IPS-15b (cell line): ENCODE measurements around the gene HSD17B11.
"Not testable (repeated sequence)": the region's sequence is repeated elsewhere in the genome, so short reads cannot be mapped to it uniquely, and the experiment has no call there.

ENCODE experiments used
- H3K27me3 ChIP-seq: one replicate; pipeline ENCODE4 v1.6.1; 2013; ENCODE audit warnings: low read length; ENCODE audit not compliant: control insufficient read depth, insufficient read depth
- H3K36me3 ChIP-seq: one replicate; pipeline ENCODE4 v1.6.1; 2013; ENCODE audit warnings: low read length; ENCODE audit not compliant: control insufficient read depth, insufficient read depth
- H3K4me1 ChIP-seq: one replicate; pipeline ENCODE4 v1.6.1; 2013; ENCODE audit warnings: mild to moderate bottlenecking, low read length; ENCODE audit not compliant: control insufficient read depth, insufficient read depth
- H3K4me3 ChIP-seq: one replicate; pipeline ENCODE4 v1.5.1; 2013; ENCODE audit warnings: low read depth, low read length
- H3K9ac ChIP-seq: one replicate; pipeline ENCODE4 v1.6.1; 2013; ENCODE audit warnings: low read depth, mild to moderate bottlenecking, low read length
- H3K9me3 ChIP-seq: one replicate; pipeline ENCODE4 v1.6.1; 2013; ENCODE audit warnings: mild to moderate bottlenecking, low read length; ENCODE audit not compliant: control insufficient read depth, insufficient read depth

Gene HSD17B11

GRCh38 chr4:87353592-87353991 is 37.4 kb downstream of the HSD17B11 start:
- Histone ChIP-seq H3K36me3 (no peaks in the 10 kb centered on the region), H3K4me1 (peaks cover 2% of the 10 kb centered on the region), H3K9me3 (no peaks in the 10 kb centered on the region), H3K27me3 (no peaks in the 10 kb centered on the region), H3K9ac (no peak overlapping the region), H3K4me3 (no peak overlapping the region)

- Histone ChIP-seq H3K4me3 (no peak overlapping the region), H3K9me3 (no peaks in the 10 kb centered on the region), H3K36me3 (no peaks in the 10 kb centered on the region), H3K4me1 (no peaks in the 10 kb centered on the region), H3K9ac (no peak overlapping the region), H3K27me3 (no peaks in the 10 kb centered on the region)
Measured at GRCh38 chr4:87345139-87345538, 45.8 kb downstream of the HSD17B11 start.

- Histone ChIP-seq H3K4me3 (no peak overlapping the region), H3K27me3 (no peaks in the 10 kb centered on the region), H3K9ac (no peak overlapping the region), H3K9me3 (no peaks in the 10 kb centered on the region), H3K4me1 (no peaks in the 10 kb centered on the region), H3K36me3 (no peaks in the 10 kb centered on the region)
Measured at GRCh38 chr4:87342872-87343271, 48.1 kb downstream of the HSD17B11 start.

GRCh38 chr4:87341954-87342635 is 48.9 kb downstream of the HSD17B11 start:
- not testable (repeated sequence) for H3K36me3 ChIP-seq, H3K27me3 ChIP-seq, H3K9me3 ChIP-seq, H3K4me1 ChIP-seq, H3K4me3 ChIP-seq, H3K9ac ChIP-seq

- no peak overlapping the region for H3K4me3 ChIP-seq
- no peak overlapping the region for H3K9ac ChIP-seq
- H3K27me3 ChIP-seq, result no peaks in the 10 kb centered on the region
- no peaks in the 10 kb centered on the region for H3K9me3 ChIP-seq
- no peaks in the 10 kb centered on the region for H3K36me3 ChIP-seq
- no peaks in the 10 kb centered on the region for H3K4me1 ChIP-seq
Measured at GRCh38 chr4:87339440-87339839, 51.5 kb downstream of the HSD17B11 start.

GRCh38 chr4:87337361-87337760 is 53.6 kb downstream of the HSD17B11 start:
- Histone ChIP-seq H3K27me3 (no peaks in the 10 kb centered on the region), H3K4me3 (no peak overlapping the region), H3K9ac (no peak overlapping the region)

GRCh38 chr4:87333267-87333666 is 57.7 kb downstream of the HSD17B11 start:
- Histone ChIP-seq H3K9me3 (no peaks in the 10 kb centered on the region), H3K4me1 (no peaks in the 10 kb centered on the region), H3K36me3 (no peaks in the 10 kb centered on the region), H3K4me3 (no peak overlapping the region), H3K27me3 (no peaks in the 10 kb centered on the region), H3K9ac (no peak overlapping the region)

More at GRCh38 chr4:87337361-87337760, 53.6 kb downstream of the HSD17B11 start:
- Histone ChIP-seq H3K9me3 (no peaks in the 10 kb centered on the region), H3K36me3 (no peaks in the 10 kb centered on the region), H3K4me1 (no peaks in the 10 kb centered on the region)

- Histone ChIP-seq H3K4me1 (no peaks in the 10 kb centered on the region), H3K36me3 (no peaks in the 10 kb centered on the region), H3K9me3 (no peaks in the 10 kb centered on the region), H3K9ac (no peak overlapping the region), H3K27me3 (no peaks in the 10 kb centered on the region), H3K4me3 (no peak overlapping the region)
Measured at GRCh38 chr4:87330761-87331160, 60.2 kb downstream of the HSD17B11 start.

GRCh38 chr4:87327136-87327535 is 63.9 kb downstream of the HSD17B11 start:
- Histone ChIP-seq H3K36me3 (no peaks in the 10 kb centered on the region), H3K27me3 (no peaks in the 10 kb centered on the region), H3K9ac (no peak overlapping the region), H3K4me1 (no peaks in the 10 kb centered on the region), H3K9me3 (no peaks in the 10 kb centered on the region), H3K4me3 (no peak overlapping the region)

GRCh38 chr4:87326460-87326859 is 64.5 kb downstream of the HSD17B11 start:
- no peaks in the 10 kb centered on the region for H3K27me3 ChIP-seq
- no peaks in the 10 kb centered on the region for H3K4me1 ChIP-seq
- H3K9me3 ChIP-seq, result no peaks in the 10 kb centered on the region
- no peak overlapping the region for H3K4me3 ChIP-seq
- H3K36me3 ChIP-seq, result no peaks in the 10 kb centered on the region
- H3K9ac ChIP-seq, result no peak overlapping the region

- no peak within 1 kb of the TSS for H3K4me3 ChIP-seq
- H3K9ac ChIP-seq, result no peak within 1 kb of the TSS
- no peaks in the 10 kb centered on the region for H3K9me3 ChIP-seq
- H3K36me3 ChIP-seq, result no peaks in the 10 kb centered on the region
- no peaks in the 10 kb centered on the region for H3K4me1 ChIP-seq
- H3K27me3 ChIP-seq, result no peaks in the 10 kb centered on the region
Measured at GRCh38 chr4:87322754-87323153, 68.2 kb downstream of the HSD17B11 start, which contains the start of gene HSD17B13. TSS of gene HSD17B13 (minus strand) at chr4:87322882. CDS start at chr4:87322841, 41 bp downstream.

GRCh38 chr4:87321888-87322287 is 69.1 kb downstream of the HSD17B11 start:
- H3K27me3 ChIP-seq, result no peaks in the 10 kb centered on the region
- no peak overlapping the region for H3K9ac ChIP-seq
- H3K4me1 ChIP-seq, result no peaks in the 10 kb centered on the region
- no peaks in the 10 kb centered on the region for H3K9me3 ChIP-seq
- no peaks in the 10 kb centered on the region for H3K36me3 ChIP-seq
- H3K4me3 ChIP-seq, result no peak overlapping the region
